NT2/D1 (cell line): ENCODE measurements around the gene MANEAL.

ENCODE experiments used
- DNase-seq: peaks from one replicate; pipeline ENCODE4 v3.0.0-alpha.2; 2011; ENCODE audit warnings: low read depth, low spot score
- H3K27me3 ChIP-seq: 2 replicates; pipeline ENCODE4 v1.6.0; 2011; ENCODE audit warnings: mild to moderate bottlenecking; ENCODE audit not compliant: insufficient read length, insufficient read depth
- H3K36me3 ChIP-seq: 2 replicates; pipeline ENCODE4 v1.6.1; 2011; ENCODE audit warnings: mild to moderate bottlenecking, low read length, mixed read lengths; ENCODE audit not compliant: insufficient read depth, insufficient read length
- H3K4me1 ChIP-seq: 2 replicates; pipeline ENCODE4 v1.5.1; 2011; ENCODE audit not compliant: insufficient read depth, insufficient read length
- H3K4me3 ChIP-seq: 2 replicates; pipeline ENCODE4 v1.5.1; 2011; ENCODE audit warnings: low read depth; ENCODE audit not compliant: insufficient read length
- H3K9ac ChIP-seq: 2 replicates; pipeline ENCODE4 v1.6.0; 2011; ENCODE audit warnings: low read depth; ENCODE audit not compliant: insufficient read length
- H3K9me3 ChIP-seq: 2 replicates; pipeline ENCODE4 v1.5.1; 2011; ENCODE audit warnings: mild to moderate bottlenecking, low read length; ENCODE audit not compliant: insufficient read depth
- SUZ12 ChIP-seq: IDR thresholded peaks from 2 replicates; pipeline ENCODE4 v1.6.1; 2011; ENCODE audit not compliant: insufficient read length, insufficient read depth; ENCODE audit errors: extremely low read depth
- YY1 ChIP-seq: IDR thresholded peaks from 2 replicates; pipeline ENCODE4 v1.6.1; 2011; ENCODE audit not compliant: insufficient read length, insufficient read depth
- ZNF274 ChIP-seq: IDR thresholded peaks from 2 replicates; pipeline ENCODE4 v1.6.1; 2011; ENCODE audit warnings: mild to moderate bottlenecking, low read depth, low read length

MANEAL gene

GRCh38 chr1:37808369-37809319 is 15.0 kb downstream of the MANEAL start:
- Histone ChIP-seq H3K36me3 (peaks cover 74% of the 10 kb centered on the region), H3K27me3 (no peaks in the 10 kb centered on the region), H3K9ac (peak overlapping the region; percentile 99), H3K4me3 (peak overlapping the region; percentile 97), H3K9me3 (no peaks in the 10 kb centered on the region), H3K4me1 (peaks cover 10% of the 10 kb centered on the region)
- DNase-seq, result no peak
- no peak for TF ChIP-seq ZNF274
- TF ChIP-seq SUZ12, result no peak
- no peak for TF ChIP-seq YY1

- DNase-seq, result no peak
- Histone ChIP-seq H3K9me3 (no peaks in the 10 kb centered on the region), H3K4me3 (no peak overlapping the region), H3K4me1 (peaks cover 8% of the 10 kb centered on the region), H3K36me3 (peaks cover 74% of the 10 kb centered on the region), H3K9ac (no peak overlapping the region), H3K27me3 (no peaks in the 10 kb centered on the region)
- TF ChIP-seq YY1, result no peak
- no peak for TF ChIP-seq SUZ12
- TF ChIP-seq ZNF274, result no peak
Measured at GRCh38 chr1:37809942-37810341, 16.3 kb downstream of the MANEAL start.

DNA sequence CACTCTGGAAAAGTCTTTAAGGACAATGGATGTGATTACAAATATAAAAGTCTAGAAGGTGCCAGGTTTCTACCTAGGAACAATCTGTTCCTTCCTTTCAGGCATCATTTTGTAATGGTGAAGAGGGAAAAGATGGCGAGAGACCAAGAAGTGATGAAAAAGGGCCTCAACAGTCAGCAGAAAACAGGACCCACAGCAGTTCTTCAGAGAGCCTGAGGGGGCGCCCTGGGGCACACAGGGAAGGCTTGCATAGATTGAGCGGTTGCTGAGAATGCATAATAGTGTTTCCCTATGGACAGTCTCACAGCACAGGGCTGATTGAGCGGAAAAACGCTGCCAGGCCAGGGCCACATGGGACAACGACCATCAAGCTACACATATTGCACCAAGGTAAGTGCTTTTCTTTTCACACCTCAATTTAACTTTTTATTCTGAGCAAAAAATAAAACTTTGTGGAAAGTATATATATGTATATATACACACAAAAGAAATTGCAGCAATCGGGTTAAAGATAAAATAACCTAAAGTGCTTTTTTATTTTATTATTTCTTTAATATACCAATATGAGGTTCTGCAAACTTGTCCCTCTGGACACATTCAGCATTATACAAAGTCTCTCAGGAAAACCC is 17.5 kb downstream of the MANEAL start:
- Histone ChIP-seq H3K9me3 (no peaks in the 10 kb centered on the region), H3K36me3 (peaks cover 74% of the 10 kb centered on the region), H3K4me1 (peaks cover 8% of the 10 kb centered on the region), H3K4me3 (no peak overlapping the region), H3K27me3 (no peaks in the 10 kb centered on the region), H3K9ac (no peak overlapping the region)
- peak; percentile 76 for DNase-seq
- TF ChIP-seq YY1, result no peak
- TF ChIP-seq ZNF274, result no peak
- TF ChIP-seq SUZ12, result no peak

DNA sequence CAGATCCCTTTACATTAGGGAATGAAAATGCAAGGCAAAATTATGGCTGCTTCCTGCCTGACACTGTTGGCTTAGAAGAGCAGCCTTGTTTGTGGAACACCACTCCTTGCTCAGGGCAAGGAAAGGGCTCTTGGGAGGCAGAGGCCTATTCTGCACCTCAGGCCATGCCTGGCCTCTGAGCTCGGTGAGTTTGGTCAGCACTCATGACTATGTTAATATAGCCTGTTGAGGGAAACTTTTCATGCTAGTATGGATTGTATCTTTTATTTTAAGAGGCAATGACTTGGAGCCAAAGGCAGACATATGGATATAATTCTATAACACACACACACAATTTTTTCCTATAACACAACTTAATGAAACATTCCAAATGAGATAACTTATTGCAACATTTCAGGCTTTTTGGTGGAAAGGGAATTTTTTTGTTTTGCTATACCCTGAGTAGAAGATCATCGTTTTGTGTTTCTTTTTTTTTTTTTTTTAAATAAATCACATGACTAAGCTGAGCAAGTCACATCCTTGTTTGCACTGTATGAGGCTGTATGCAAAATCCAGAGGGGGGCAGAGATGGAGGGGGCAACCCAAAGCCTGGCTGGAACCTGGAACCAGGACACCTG is 20.0 kb downstream of the MANEAL start:
- no peaks in the 10 kb centered on the region for H3K27me3 ChIP-seq
- H3K36me3 ChIP-seq, result peaks cover 78% of the 10 kb centered on the region
- no peak overlapping the region for H3K4me3 ChIP-seq
- H3K9me3 ChIP-seq, result no peaks in the 10 kb centered on the region
- no peak overlapping the region for H3K9ac ChIP-seq
- peaks cover 8% of the 10 kb centered on the region for H3K4me1 ChIP-seq
- no peak for TF ChIP-seq YY1
- no peak for TF ChIP-seq SUZ12
- no peak for TF ChIP-seq ZNF274
- no peak for DNase-seq

- DNase-seq, result no peak
- H3K9me3 ChIP-seq, result no peaks in the 10 kb centered on the region
- H3K27me3 ChIP-seq, result no peaks in the 10 kb centered on the region
- peaks cover 78% of the 10 kb centered on the region for H3K36me3 ChIP-seq
- TF ChIP-seq ZNF274 (no peak), SUZ12 (no peak)
- H3K9ac ChIP-seq, result no peak overlapping the region
- H3K4me1 ChIP-seq, result peaks cover 4% of the 10 kb centered on the region
- H3K4me3 ChIP-seq, result no peak overlapping the region
Measured at GRCh38 chr1:37814252-37814651, 20.6 kb downstream of the MANEAL start.

DNA sequence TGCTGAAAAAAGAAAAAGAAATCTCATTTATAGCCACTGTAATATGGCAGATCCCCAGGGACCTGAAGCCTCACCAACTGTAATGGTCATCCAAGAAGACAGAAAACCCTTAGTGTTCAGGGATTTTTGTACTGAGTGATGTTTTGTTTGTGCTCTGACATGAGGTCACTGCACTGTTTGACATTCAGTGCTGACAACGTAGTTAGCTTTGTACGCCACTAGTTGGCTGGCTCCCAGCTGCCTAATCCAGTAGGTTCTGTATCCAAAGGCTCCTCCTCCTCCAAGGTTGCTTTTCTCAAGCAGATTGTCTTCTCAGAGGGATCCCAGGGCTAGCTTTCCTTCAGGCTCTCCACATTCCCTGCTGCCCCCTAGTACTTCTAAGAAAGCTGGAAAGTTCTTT is 23.8 kb downstream of the MANEAL start:
- H3K9me3 ChIP-seq, result no peaks in the 10 kb centered on the region
- peak; percentile 68 for DNase-seq
- no peak overlapping the region for H3K9ac ChIP-seq
- H3K27me3 ChIP-seq, result no peaks in the 10 kb centered on the region
- no peak overlapping the region for H3K4me3 ChIP-seq
- no peak for TF ChIP-seq ZNF274
- H3K36me3 ChIP-seq, result peaks cover 82% of the 10 kb centered on the region
- peaks cover 3% of the 10 kb centered on the region for H3K4me1 ChIP-seq

DNA sequence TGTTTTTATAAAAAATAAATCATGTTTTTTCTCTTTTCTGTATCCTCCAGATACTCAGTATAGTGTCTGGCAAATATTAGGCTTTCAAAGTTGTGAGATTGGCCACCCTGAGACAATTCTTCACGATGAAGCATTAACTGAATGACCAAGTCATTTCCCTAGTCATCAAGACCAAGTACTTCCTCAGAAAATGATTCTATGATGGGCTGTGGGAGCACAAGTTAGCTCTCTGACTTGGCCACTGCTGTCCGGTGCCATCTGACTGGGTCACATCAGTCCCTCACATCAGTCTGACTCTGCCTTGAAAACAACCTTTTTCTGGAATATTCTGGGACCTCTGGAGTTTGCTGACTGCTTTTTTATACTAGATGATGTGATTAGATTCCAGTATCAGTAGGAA is 27.8 kb downstream of the MANEAL start:
- no peaks in the 10 kb centered on the region for H3K9me3 ChIP-seq
- TF ChIP-seq SUZ12, result no peak
- no peak for TF ChIP-seq YY1
- TF ChIP-seq ZNF274, result no peak
- DNase-seq, result no peak
- H3K27me3 ChIP-seq, result no peaks in the 10 kb centered on the region
- peaks cover 79% of the 10 kb centered on the region for H3K36me3 ChIP-seq
- H3K4me3 ChIP-seq, result no peak overlapping the region
- peaks cover 3% of the 10 kb centered on the region for H3K4me1 ChIP-seq
- no peak overlapping the region for H3K9ac ChIP-seq
